Hematopoietic multipotent progenitor cell (in vitro differentiated cells): Measurements from ENCODE around the gene LBX2. TPM values are rescaled to one million over a fixed set of nuclear protein-coding genes. Genes with fewer than 3 reads are reported as not detected.
A peak's percentile ranks its signal among the peaks of the same experiment; 100 is the strongest.

Experiments used
- DNase-seq, 3 donors: peaks; one replicate each; pipeline ENCODE4 v3.0.0-alpha.2; 2011 to 2015; ENCODE audit warnings: low read depth in 2 of 3, low spot score in 2 of 3
- total RNA-seq: library from RNA; depleted of rRNA; stranded (reverse); fragments of >200 nt; gene quantifications from one replicate; pipeline ENCODE4 v1.2.3, GENCODE V29; 2012

LBX2 gene
- total RNA-seq, 1 donor = 0.54 TPM

GRCh38 chr2:74505448-74506246 is 6.2 kb upstream of the LBX2 start:
- DNase-seq = no peak

- no peak for DNase-seq
Observed at GRCh38 chr2:74504591-74504990, 5.2 kb upstream of the LBX2 start.

GRCh38 chr2:74503506-74504475 is 4.4 kb upstream of the LBX2 start:
- no peak for DNase-seq

- peak in 2 of 3 donors; percentile 56 to 78 for DNase-seq
Observed at GRCh38 chr2:74502720-74503505, 3.5 kb upstream of the LBX2 start.

GRCh38 chr2:74502147-74502719 is 2.8 kb upstream of the LBX2 start:
- DNase-seq = no peak

- no peak for DNase-seq
Observed at GRCh38 chr2:74501335-74502071, 2.1 kb upstream of the LBX2 start.

- no peak for DNase-seq
Observed at GRCh38 chr2:74500578-74500946, 1.2 kb upstream of the LBX2 start.

GRCh38 chr2:74499940-74500577 is 656 bp upstream of the LBX2 start:
- DNase-seq = no peak

GRCh38 chr2:74498500-74499266 is 720 bp downstream of the LBX2 start:
- peak in 1 of 3 donors; percentile 33 for DNase-seq

- DNase-seq = no peak
Observed at GRCh38 chr2:74497777-74498499, 1.5 kb downstream of the LBX2 start.

GRCh38 chr2:74496997-74497776 is 2.2 kb downstream of the LBX2 start:
- DNase-seq = no peak

GRCh38 chr2:74495440-74495839 is 4.0 kb downstream of the LBX2 start:
- no peak for DNase-seq

- DNase-seq = no peak
Observed at GRCh38 chr2:74493546-74493945, 5.9 kb downstream of the LBX2 start.

- no peak for DNase-seq
Observed at GRCh38 chr2:74491648-74492544, 7.5 kb downstream of the LBX2 start.

- no peak for DNase-seq
Observed at GRCh38 chr2:74489906-74490305, 9.5 kb downstream of the LBX2 start.
